ENCODE results near the gene MACROH2A1.

- no peak for TF ChIP-seq CTCF (IDR thresholded peaks at IDR 0.05; ENCODE audit: insufficient read depth, low read length, poor library complexity, severe bottlenecking)
- no peak for TF ChIP-seq EZH2phosphoT487 (conservative IDR thresholded peaks at IDR 0.05; ENCODE audit: low read length)
Measured at GRCh38 chr5:135349451-135349850, 49.6 kb downstream of the MACROH2A1 start.
